PC-9 (cell line): ENCODE results near the gene LRRC27. TPM values are rescaled to one million over a fixed set of nuclear protein-coding genes. Genes with fewer than 3 reads are reported as not detected.
A peak's percentile ranks its signal among the peaks of the same experiment; 100 is the strongest.

Experiments
- BruUV-seq: library from RNA; stranded (reverse); fragments of 400-500 nt; replicated peaks from 2 replicates; lab custom pipeline; 2021; lab: Mats Ljungman, UMichigan
- CTCF ChIA-PET: fragments of 300-600 bp; sonication (Branson Sonifier 250); formaldehyde crosslinking; loops from one replicate; lab custom pipeline; 2022; ENCODE audit warnings: antibody characterized with exemption; lab: Charles Lee
- POLR2A ChIA-PET: fragments of 300-600 bp; sonication (Branson Sonifier 250); formaldehyde crosslinking; loops from one replicate; lab custom pipeline; 2022; ENCODE audit warnings: antibody characterized with exemption; ENCODE audit not compliant: unreplicated experiment; lab: Charles Lee
- DNase-seq, 2 experiments: peaks; one replicate each; pipeline versions ENCODE4 v3.0.0 to v3.0.0-alpha.2; 2015 to 2022; ENCODE audit warnings: mixed read lengths in 1 of 2
- H2AFZ ChIP-seq: fragments of 200-600 bp; sonication (generic); 2 replicates; pipeline ENCODE4 v1.8.1; 2017; ENCODE audit warnings: antibody characterized with exemption
- H3F3A ChIP-seq: fragments of 200-600 bp; sonication (generic); 2 replicates; pipeline ENCODE4 v1.8.1; 2017; ENCODE audit warnings: antibody characterized with exemption, mild to moderate bottlenecking, low read depth; ENCODE audit not compliant: insufficient read depth
- H3K27ac ChIP-seq: fragments of 200-600 bp; sonication (generic); 2 replicates; pipeline ENCODE4 v1.6.1; 2016; ENCODE audit warnings: mixed run types
- H3K27me3 ChIP-seq: fragments of 200-600 bp; sonication (generic); 2 replicates; pipeline ENCODE4 v1.6.1; 2016; ENCODE audit warnings: low read depth, mixed run types; ENCODE audit not compliant: insufficient read depth
- H3K36me3 ChIP-seq: fragments of 200-600 bp; sonication (generic); 2 replicates; pipeline ENCODE4 v1.6.1; 2016; ENCODE audit warnings: low read depth, mixed run types
- H3K4me1 ChIP-seq: fragments of 200-600 bp; sonication (generic); replicated peaks from 2 replicates; pipeline ENCODE4 v1.6.1; 2016; ENCODE audit warnings: mixed run types; ENCODE audit not compliant: insufficient read depth
- H3K4me2 ChIP-seq: fragments of 200-600 bp; sonication (generic); 2 replicates; pipeline ENCODE4 v1.6.1; 2017; ENCODE audit warnings: mixed run types
- H3K4me3 ChIP-seq: fragments of 200-600 bp; sonication (generic); 2 replicates; pipeline ENCODE4 v1.6.1; 2016; ENCODE audit warnings: mixed run types
- H3K79me2 ChIP-seq: fragments of 200-600 bp; sonication (generic); 2 replicates; pipeline ENCODE4 v1.6.1; 2017; ENCODE audit warnings: low read depth, mixed run types
- H3K9me2 ChIP-seq: fragments of 200-600 bp; sonication (generic); 2 replicates; pipeline ENCODE4 v1.8.1; 2017; ENCODE audit warnings: mild to moderate bottlenecking; ENCODE audit not compliant: insufficient read depth
- H3K9me3 ChIP-seq: fragments of 200-600 bp; sonication (generic); 2 replicates; pipeline ENCODE4 v1.8.1; 2016; ENCODE audit warnings: low read depth; ENCODE audit not compliant: insufficient read depth
- H4K20me1 ChIP-seq: fragments of 200-600 bp; sonication (generic); 2 replicates; pipeline ENCODE4 v1.8.1; 2017; ENCODE audit not compliant: insufficient read depth
- EZH2 ChIP-seq: fragments of 200-600 bp; sonication (generic); IDR thresholded peaks from 2 replicates; pipeline ENCODE4 v1.8.0; 2017; ENCODE audit warnings: antibody characterized with exemption, low read depth
- intact Hi-C: fragments of 100-400 bp; cut with micrococcal nuclease; formaldehyde crosslinking; loops from one replicate; pipeline ENCODE4 v1.10.0; 2022; ENCODE audit not compliant: unreplicated experiment
- total RNA-seq: library from RNA; stranded (reverse); gene quantifications from 2 replicates; pipeline ENCODE4 v1.2.3, GENCODE V29; 2021
- TF ChIP-seq, protein P1 (sequence below): fragments of 200-600 bp; sonication (generic); conservative IDR thresholded peaks from 2 replicates; pipeline ENCODE4 v1.6.1; 2017; ENCODE audit warnings: mixed run types, antibody characterized with exemption, mild to moderate bottlenecking, moderate library complexity

LRRC27 gene
- total RNA-seq, 1 experiment from 2014 or later, result 10.0 TPM

DNA sequence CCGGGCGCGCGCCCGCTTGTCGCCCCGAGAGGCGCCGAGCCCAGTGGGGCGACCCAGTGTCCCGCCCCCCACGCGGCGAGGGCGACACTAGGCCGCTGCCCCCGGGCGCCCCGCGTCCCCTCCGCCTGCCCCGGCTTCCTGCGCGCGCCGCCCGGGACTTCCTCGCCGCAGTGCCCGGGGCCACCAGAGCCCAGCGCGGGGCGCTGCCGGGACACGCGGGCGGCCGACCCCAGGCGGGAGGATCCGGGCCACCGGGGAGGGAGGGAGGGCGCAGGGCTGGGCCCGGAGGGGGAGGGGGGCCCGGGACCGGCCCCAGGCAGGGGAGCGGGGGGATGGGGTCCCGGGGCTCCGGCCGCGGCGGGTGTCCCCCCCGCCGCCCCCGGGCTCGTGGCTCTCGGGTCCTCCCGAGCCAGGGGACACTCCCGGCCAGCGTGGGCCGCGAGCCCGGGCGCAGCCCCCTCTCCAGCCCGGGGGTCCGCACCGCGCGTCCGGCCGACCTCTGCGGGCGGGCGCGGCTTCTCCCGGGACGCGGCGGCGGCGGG lies 64.6 kb downstream of the LRRC27 start:
- TF ChIP-seq, protein P1, sequence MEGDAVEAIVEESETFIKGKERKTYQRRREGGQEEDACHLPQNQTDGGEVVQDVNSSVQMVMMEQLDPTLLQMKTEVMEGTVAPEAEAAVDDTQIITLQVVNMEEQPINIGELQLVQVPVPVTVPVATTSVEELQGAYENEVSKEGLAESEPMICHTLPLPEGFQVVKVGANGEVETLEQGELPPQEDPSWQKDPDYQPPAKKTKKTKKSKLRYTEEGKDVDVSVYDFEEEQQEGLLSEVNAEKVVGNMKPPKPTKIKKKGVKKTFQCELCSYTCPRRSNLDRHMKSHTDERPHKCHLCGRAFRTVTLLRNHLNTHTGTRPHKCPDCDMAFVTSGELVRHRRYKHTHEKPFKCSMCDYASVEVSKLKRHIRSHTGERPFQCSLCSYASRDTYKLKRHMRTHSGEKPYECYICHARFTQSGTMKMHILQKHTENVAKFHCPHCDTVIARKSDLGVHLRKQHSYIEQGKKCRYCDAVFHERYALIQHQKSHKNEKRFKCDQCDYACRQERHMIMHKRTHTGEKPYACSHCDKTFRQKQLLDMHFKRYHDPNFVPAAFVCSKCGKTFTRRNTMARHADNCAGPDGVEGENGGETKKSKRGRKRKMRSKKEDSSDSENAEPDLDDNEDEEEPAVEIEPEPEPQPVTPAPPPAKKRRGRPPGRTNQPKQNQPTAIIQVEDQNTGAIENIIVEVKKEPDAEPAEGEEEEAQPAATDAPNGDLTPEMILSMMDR, result no peak
- no peak for TF ChIP-seq EZH2
- H3F3A ChIP-seq, result no peaks in the 10 kb centered on the region; the same call in 1 of the 2 replicates
- peak overlapping the region; percentile 68 for H3K4me2 ChIP-seq
- H3K4me3 ChIP-seq, result peak overlapping the region; percentile 51; the same call in 1 of the 2 replicates
- peaks cover 37% of the 10 kb centered on the region for H3K4me1 ChIP-seq
- peaks cover 39% of the 10 kb centered on the region for H3K79me2 ChIP-seq
- no peaks in the 10 kb centered on the region for H4K20me1 ChIP-seq
- DNase-seq, result peak in 1 of 2 experiments; percentile 43
- H3K27ac ChIP-seq, result no peak overlapping the region
- H2AFZ ChIP-seq, result no peak overlapping the region
- POLR2A ChIA-PET, result no interaction called here
- no peaks in the 10 kb centered on the region for H3K9me2 ChIP-seq
- no peaks in the 10 kb centered on the region for H3K36me3 ChIP-seq
- CTCF ChIA-PET, result no interaction called here
- no peaks in the 10 kb centered on the region for H3K9me3 ChIP-seq
- H3K27me3 ChIP-seq, result no peaks in the 10 kb centered on the region
- intact Hi-C loops, result no loop called here
- BruUV-seq, result no TSS peak

- H3K9me3 ChIP-seq, result no peaks in the 10 kb centered on the region
- BruUV-seq, result no TSS peak
- peak within 1 kb of the TSS; percentile 77 for H3K27ac ChIP-seq
- TF ChIP-seq, protein P1, result no peak
- TF ChIP-seq EZH2, result no peak
- no peaks in the 10 kb centered on the region for H4K20me1 ChIP-seq
- no peaks in the 10 kb centered on the region for H3K36me3 ChIP-seq
- H3K4me3 ChIP-seq, result peak within 1 kb of the TSS; percentile 75
- DNase-seq, result peak in 1 of 2 experiments; percentile 36
- H2AFZ ChIP-seq, result 0 out of 2 replicates have a peak within 1 kb of the TSS, but pooled peaks have one; percentile 68
- H3K4me2 ChIP-seq, result peak within 1 kb of the TSS; percentile 97
- intact Hi-C loops, result no loop called here
- H3F3A ChIP-seq, result no peaks in the 10 kb centered on the region; the same call in 1 of the 2 replicates
- H3K79me2 ChIP-seq, result peaks cover 42% of the 10 kb centered on the region
- CTCF ChIA-PET, result no interaction called here
- H3K9me2 ChIP-seq, result no peaks in the 10 kb centered on the region
- POLR2A ChIA-PET, result no interaction called here
- H3K27me3 ChIP-seq, result no peaks in the 10 kb centered on the region
- H3K4me1 ChIP-seq, result peaks cover 37% of the 10 kb centered on the region
These were observed 65.1 kb downstream of the LRRC27 start, which contains the start of gene PWWP2B for GRCh38 chr10:132397036-132397541. TSS of gene PWWP2B (plus strand) at chr10:132397200. CDS start at chr10:132397227, 27 bp downstream.

DNA sequence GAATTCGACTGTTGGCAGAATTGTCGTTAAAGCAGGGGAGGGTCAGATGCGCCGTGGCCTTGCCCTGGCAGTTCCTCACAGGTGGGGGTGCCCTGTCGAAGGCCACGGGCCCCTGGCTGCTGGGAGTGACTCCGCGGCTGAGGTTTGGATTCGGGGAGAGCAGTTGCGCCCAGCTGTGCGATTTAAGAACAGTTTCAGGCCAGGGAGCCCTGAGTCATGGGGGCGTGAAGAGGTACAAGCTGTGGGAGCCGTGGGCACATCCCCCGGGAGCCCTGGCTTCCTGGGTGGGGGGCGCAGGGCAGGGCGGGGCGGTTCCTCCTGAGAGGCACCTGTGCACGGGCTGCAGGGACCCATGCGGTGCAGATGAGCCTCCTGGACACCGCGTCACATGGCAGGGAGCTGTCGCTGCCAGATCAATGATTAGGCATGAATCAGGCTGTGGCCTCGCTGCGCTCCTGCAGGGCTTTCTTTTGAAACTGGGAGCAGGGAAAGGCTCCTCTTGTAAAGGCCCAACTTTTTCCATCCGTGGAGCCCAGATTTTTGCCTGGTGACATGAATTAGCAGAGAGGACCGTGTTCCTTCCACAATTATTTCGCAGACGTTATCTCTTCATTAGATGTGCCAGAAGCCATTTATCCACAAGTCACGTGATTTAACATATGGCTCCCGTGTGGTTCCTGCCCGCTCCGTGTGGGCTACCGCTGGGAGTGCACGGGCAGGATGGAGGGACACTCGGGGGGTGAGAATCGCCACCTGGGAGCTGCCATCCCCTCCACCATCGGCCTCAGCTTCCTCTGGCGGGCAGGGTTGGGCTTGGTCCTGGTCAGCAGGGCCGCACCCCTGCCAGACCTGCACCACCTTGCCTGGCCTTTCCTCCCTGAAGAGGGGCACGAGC lies 65.9 kb downstream of the LRRC27 start:
- Histone ChIP-seq H4K20me1 (no peaks in the 10 kb centered on the region), H3K36me3 (no peaks in the 10 kb centered on the region), H3K27me3 (no peaks in the 10 kb centered on the region), H3F3A (no peaks in the 10 kb centered on the region; the same call in 1 of the 2 replicates), H3K4me2 (peak overlapping the region; percentile 97), H3K9me3 (no peaks in the 10 kb centered on the region), H3K4me3 (peak overlapping the region; percentile 75), H3K79me2 (peaks cover 44% of the 10 kb centered on the region), H3K4me1 (peaks cover 35% of the 10 kb centered on the region), H3K9me2 (no peaks in the 10 kb centered on the region), H2AFZ (0 out of 2 replicates have a peak overlapping the region, but pooled peaks have one; percentile 68), H3K27ac (peak overlapping the region; percentile 77)
- no peak for TF ChIP-seq EZH2
- TF ChIP-seq, protein P1, result no peak
- intact Hi-C loops, result no loop called here
- CTCF ChIA-PET, result no interaction called here
- POLR2A ChIA-PET, result no interaction called here
- BruUV-seq, result TSS peak; percentile 32
- DNase-seq, result peak; percentile 33 to 53
